ENCODE measurements around the gene SHFL. TPM values are rescaled to one million over a fixed set of nuclear protein-coding genes. Genes with fewer than 3 reads are reported as not detected.

The SHFL gene
- total and polyA plus RNA-seq, 2 of the 8 experiments (the other 6 are each of a cell fraction or from before 2014, with no cell fraction given) = 25.3 to 37.1 TPM

DNA sequence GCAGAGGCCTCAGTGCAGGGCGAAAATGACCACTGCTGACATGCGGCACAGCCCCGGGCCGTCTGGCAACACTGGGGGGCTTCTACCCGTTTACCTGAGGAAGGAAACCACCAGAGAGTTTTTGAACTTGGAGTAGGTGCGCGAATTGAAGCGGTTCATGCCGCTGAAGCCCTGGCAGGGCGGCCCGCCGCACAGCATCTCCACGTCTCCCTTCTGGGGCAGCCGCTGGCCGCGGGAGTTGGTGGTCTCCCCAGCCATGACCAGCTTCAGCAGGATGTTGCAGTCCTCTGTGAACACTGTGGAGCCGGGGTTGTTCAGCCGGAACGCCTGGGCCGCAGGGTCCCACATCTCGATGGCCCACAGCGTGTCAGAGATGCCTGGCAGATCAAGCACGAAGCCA is 53.8 kb downstream of the SHFL start (continued):
- TF ChIP-seq, protein P1, sequence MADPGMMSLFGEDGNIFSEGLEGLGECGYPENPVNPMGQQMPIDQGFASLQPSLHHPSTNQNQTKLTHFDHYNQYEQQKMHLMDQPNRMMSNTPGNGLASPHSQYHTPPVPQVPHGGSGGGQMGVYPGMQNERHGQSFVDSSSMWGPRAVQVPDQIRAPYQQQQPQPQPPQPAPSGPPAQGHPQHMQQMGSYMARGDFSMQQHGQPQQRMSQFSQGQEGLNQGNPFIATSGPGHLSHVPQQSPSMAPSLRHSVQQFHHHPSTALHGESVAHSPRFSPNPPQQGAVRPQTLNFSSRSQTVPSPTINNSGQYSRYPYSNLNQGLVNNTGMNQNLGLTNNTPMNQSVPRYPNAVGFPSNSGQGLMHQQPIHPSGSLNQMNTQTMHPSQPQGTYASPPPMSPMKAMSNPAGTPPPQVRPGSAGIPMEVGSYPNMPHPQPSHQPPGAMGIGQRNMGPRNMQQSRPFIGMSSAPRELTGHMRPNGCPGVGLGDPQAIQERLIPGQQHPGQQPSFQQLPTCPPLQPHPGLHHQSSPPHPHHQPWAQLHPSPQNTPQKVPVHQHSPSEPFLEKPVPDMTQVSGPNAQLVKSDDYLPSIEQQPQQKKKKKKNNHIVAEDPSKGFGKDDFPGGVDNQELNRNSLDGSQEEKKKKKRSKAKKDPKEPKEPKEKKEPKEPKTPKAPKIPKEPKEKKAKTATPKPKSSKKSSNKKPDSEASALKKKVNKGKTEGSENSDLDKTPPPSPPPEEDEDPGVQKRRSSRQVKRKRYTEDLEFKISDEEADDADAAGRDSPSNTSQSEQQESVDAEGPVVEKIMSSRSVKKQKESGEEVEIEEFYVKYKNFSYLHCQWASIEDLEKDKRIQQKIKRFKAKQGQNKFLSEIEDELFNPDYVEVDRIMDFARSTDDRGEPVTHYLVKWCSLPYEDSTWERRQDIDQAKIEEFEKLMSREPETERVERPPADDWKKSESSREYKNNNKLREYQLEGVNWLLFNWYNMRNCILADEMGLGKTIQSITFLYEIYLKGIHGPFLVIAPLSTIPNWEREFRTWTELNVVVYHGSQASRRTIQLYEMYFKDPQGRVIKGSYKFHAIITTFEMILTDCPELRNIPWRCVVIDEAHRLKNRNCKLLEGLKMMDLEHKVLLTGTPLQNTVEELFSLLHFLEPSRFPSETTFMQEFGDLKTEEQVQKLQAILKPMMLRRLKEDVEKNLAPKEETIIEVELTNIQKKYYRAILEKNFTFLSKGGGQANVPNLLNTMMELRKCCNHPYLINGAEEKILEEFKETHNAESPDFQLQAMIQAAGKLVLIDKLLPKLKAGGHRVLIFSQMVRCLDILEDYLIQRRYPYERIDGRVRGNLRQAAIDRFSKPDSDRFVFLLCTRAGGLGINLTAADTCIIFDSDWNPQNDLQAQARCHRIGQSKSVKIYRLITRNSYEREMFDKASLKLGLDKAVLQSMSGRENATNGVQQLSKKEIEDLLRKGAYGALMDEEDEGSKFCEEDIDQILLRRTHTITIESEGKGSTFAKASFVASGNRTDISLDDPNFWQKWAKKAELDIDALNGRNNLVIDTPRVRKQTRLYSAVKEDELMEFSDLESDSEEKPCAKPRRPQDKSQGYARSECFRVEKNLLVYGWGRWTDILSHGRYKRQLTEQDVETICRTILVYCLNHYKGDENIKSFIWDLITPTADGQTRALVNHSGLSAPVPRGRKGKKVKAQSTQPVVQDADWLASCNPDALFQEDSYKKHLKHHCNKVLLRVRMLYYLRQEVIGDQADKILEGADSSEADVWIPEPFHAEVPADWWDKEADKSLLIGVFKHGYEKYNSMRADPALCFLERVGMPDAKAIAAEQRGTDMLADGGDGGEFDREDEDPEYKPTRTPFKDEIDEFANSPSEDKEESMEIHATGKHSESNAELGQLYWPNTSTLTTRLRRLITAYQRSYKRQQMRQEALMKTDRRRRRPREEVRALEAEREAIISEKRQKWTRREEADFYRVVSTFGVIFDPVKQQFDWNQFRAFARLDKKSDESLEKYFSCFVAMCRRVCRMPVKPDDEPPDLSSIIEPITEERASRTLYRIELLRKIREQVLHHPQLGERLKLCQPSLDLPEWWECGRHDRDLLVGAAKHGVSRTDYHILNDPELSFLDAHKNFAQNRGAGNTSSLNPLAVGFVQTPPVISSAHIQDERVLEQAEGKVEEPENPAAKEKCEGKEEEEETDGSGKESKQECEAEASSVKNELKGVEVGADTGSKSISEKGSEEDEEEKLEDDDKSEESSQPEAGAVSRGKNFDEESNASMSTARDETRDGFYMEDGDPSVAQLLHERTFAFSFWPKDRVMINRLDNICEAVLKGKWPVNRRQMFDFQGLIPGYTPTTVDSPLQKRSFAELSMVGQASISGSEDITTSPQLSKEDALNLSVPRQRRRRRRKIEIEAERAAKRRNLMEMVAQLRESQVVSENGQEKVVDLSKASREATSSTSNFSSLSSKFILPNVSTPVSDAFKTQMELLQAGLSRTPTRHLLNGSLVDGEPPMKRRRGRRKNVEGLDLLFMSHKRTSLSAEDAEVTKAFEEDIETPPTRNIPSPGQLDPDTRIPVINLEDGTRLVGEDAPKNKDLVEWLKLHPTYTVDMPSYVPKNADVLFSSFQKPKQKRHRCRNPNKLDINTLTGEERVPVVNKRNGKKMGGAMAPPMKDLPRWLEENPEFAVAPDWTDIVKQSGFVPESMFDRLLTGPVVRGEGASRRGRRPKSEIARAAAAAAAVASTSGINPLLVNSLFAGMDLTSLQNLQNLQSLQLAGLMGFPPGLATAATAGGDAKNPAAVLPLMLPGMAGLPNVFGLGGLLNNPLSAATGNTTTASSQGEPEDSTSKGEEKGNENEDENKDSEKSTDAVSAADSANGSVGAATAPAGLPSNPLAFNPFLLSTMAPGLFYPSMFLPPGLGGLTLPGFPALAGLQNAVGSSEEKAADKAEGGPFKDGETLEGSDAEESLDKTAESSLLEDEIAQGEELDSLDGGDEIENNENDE (IDR thresholded peaks at IDR 0.05; ENCODE audit: insufficient replicate concordance, low read length) = no peak
- TF ChIP-seq GTF2F1 (IDR thresholded peaks at IDR 0.05; ENCODE audit: borderline replicate concordance, low read depth, low read length) (no peak), RNF2 (IDR thresholded peaks at IDR 0.05; ENCODE audit: borderline replicate concordance, low read depth, low read length, missing control alignments, poor library complexity, severe bottlenecking) (no peak), BACH1 (IDR thresholded peaks at IDR 0.05; ENCODE audit: low read length) (no peak), POLR2AphosphoS5 (IDR thresholded peaks at IDR 0.05; ENCODE audit: low read depth, low read length) (no peak), ASH2L (IDR thresholded peaks at IDR 0.05; ENCODE audit: low read length) (no peak), PHF8 (conservative IDR thresholded peaks at IDR 0.05; ENCODE audit: low read depth, low read length) (no peak), MAFK (IDR thresholded peaks at IDR 0.05; ENCODE audit: low read depth, low read length) (no peak), JUND (IDR thresholded peaks at IDR 0.05; ENCODE audit: low read length) (no peak), SP4 (IDR thresholded peaks at IDR 0.05; ENCODE audit: low read length) (no peak), YY1 (IDR thresholded peaks at IDR 0.05; ENCODE audit: low read depth, low read length) (no peak), CEBPB (IDR thresholded peaks at IDR 0.05; ENCODE audit: low read depth, low read length) (no peak)
- TF ChIP-seq, protein P2, sequence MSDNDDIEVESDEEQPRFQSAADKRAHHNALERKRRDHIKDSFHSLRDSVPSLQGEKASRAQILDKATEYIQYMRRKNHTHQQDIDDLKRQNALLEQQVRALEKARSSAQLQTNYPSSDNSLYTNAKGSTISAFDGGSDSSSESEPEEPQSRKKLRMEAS (IDR thresholded peaks at IDR 0.05) = no peak
